HCT116 (cell line): ENCODE data around the gene C1orf159.

Experiments used
- POLR2A ChIP-seq: IDR thresholded peaks from 2 replicates; pipeline ENCODE4 v1.7.0; 2011; ENCODE audit warnings: borderline replicate concordance; ENCODE audit not compliant: insufficient read depth, insufficient read length; ENCODE audit errors: extremely low read depth
- SP1 ChIP-seq: IDR thresholded peaks from 2 replicates; pipeline ENCODE4 v1.6.1; 2012; ENCODE audit warnings: low read depth

GRCh38 chr1:1061682-1062345 lies 54.1 kb downstream of the C1orf159 start:
- TF ChIP-seq POLR2A (no peak), SP1 (no peak)
